ENCODE measurements around the gene IL34.

DNA sequence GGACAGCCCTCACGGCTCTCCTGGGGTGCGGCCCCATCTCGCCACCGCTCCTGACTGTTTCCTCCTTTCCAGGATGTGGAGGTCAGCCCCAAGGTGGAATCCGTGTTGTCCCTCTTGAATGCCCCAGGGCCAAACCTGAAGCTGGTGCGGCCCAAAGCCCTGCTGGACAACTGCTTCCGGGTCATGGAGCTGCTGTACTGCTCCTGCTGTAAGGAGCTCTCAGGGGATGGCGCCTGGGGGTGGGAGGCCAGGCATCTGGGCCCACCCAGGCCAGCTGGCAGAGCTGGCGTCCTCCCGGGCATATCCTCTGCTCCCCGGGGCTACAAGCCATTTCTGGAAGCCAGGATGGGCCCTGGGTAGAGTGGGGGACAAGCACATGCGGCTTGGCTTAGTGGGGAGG is 13.2 kb downstream of the IL34 start:
- no peak for TF ChIP-seq EZH2 (IDR thresholded peaks at IDR 0.05; ENCODE audit: insufficient read depth, poor library complexity, severe bottlenecking)
- no peak for TF ChIP-seq EZH2phosphoT487 (IDR thresholded peaks at IDR 0.05; ENCODE audit: insufficient read depth, low read depth)
